GM19468 (cell line): ENCODE measurements around the gene SRXN1.

Experiments used
- ATAC-seq: cut with Tn5 transposase; IDR thresholded peaks from one replicate; pipeline ENCODE4 v1.9.1; 2021; ENCODE audit warnings: mild to moderate bottlenecking, moderate library complexity, moderate number of reproducible peaks; ENCODE audit not compliant: unreplicated experiment; ENCODE audit errors: extremely low read depth

SRXN1 gene

DNA sequence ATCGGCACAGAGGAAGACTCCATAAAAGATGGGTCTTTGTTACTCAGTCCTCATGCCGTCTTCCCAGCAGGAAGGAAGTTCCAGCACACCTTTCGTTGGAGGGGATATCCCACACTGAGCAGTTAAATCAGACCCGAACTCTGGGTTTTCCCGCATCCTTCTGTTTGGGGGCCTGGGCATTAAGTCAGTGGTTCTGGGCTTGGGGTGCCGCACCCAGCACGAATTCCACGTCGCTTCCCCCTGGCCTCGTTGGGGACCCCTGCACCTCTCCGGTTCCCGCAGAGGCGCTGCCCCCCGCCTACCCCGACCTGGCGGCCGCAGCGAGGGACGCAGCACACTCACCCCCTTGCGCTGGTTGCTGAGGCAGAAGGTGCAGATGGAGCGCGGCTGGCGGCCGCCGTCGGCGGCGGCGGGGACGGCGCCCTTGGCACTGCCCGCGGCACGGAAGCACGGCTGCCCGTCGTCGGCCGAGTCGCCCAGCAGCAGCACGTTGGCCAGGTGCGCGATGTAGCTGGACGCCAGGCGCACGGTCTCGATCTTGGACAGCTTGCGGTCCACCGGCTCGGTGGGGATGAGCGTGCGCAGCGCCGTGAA lies 43.5 kb downstream of the SRXN1 start:
- ATAC-seq = no peak

DNA sequence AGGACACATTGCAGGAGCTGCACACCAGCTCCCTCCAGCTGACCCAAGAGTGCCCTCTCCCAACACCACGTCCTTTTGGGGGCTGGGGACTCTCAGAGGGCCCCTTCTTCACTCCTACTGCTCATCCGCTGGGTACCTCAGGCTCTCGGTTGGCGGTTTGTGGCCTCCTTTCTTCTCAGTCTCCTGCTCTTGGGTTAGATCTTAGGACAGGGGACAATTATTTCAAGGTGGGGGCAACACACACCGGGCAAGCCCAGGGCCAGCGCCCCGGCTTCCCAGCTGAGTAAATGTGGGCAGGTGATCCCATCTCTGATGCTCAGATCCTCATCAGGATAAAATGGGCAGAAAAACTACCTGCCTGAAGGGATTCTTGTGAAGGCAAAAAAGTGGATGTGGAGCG lies 44.0 kb downstream of the SRXN1 start:
- ATAC-seq = no peak

DNA sequence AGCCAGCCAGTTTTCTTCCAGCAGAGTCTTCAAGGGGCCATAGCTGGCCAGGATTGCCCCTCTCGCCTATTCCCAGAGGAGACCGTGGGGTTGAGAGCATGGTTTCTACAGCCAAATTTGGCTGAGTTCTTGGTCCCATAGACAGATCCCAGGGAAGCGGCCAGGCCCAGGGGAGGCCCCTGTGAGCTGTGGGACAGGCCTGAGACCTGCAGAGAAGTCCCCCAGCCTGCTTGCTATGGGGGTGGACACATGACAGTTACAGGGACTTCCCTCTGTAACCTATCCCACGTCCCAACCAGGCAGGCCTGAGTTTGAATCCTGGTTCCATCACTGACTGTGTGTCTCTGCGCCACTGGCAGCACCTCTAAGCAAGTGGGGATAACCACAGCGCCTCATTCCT lies 45.5 kb downstream of the SRXN1 start:
- ATAC-seq = no peak

DNA sequence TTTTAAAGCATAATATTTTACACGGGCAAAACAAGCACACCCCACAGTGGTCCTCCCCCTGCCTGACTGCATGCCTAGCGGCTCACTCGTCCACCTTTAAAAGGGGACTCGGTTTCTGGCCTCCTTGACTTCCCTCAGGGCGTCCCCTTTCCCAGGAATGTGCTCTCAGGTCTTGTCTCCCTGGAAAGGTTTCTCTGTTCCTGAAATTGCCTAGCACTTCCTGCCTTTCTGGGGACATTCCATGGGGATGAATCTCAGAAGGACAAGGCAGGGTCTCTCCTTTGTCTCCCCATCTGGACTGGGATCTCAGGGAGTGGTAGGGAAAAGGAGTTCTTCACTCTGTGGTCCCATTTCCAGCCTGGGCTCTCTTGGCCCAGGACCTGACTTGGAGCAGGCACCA lies 47.8 kb downstream of the SRXN1 start:
- ATAC-seq = no peak

DNA sequence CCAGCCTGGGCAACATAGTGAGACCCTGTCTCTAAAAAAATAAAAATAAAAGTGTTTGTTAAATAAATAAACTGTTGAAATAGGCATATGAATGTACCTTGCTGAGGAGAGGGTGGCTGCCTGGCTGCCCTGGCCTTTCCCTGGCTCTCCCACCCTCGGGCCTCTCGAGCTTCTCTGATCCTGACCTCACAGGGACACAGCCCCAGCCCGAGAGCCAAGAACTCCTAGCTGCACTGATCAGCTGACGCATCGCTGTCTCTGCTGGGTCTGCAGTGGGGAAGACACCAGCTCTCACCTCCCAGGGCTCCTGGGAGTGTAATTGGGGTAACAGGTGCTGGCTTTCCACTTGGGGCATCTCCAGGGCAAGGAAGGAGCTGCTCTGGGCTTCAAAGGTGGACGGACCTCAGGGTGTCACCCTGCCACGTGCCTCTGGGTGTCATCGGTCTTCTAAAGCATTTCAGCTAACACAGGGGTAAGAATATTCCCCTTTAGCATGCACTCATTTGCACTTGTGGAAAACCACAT lies 49.8 kb downstream of the SRXN1 start:
- no peak for ATAC-seq

DNA sequence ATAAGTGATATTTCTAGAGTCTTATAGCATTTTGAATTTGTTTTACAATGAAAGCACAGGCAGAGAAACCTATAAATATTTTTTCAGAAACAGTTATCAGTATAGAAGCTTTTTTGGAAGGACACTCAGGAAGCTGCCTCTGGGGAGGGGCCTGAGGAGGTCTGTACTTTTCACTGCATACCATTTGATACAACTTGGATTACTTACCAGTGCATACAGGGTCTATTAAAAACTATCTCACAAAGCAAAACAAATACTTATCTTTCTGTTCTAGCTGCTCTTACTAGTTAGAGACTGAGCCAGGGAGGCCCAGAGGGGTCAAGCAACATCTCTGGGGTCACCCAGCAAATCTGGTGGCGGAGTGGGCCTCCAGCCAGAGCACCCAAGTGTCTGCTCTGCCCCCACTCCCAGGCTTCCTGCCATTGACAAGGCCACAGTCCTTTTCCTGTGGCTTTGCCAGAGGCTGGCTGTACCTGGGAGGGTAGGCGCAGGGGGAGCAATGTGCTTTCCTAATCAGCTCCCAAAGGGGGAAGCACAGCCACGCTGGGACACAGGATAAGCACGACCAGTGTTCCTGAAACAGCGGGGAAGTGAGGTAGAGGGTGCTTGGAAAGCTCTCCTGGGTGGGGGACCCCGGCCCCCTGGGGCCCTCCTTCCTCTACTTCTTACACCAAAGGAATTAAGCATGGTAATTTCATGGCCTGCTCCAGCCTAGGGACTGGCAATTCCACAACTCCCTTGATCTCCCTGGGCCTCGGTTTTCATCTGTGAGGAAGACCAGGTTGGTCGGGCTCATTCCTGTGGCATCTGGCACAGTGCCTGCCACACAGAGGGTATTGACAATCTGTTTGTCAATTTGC lies 50.7 kb downstream of the SRXN1 start:
- no peak for ATAC-seq

DNA sequence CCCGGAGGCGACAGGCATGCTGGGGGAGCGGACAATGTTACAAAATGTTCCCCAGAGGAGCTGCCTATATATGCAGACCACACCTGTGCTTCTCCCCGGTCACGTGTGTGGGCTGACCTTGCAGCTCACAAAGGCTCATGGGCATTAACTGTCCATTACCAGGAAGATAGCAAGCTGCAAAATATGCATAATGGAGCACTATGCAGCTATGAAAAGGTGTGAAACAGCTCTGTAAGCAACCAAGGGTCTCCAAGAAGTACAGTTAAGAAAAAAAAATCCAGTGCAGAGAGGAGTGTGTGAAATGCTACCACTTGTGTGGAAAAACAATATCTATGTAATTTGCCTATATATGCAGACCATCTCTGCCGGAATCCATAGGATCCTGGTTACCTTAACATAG lies 52.3 kb downstream of the SRXN1 start:
- ATAC-seq = no peak

DNA sequence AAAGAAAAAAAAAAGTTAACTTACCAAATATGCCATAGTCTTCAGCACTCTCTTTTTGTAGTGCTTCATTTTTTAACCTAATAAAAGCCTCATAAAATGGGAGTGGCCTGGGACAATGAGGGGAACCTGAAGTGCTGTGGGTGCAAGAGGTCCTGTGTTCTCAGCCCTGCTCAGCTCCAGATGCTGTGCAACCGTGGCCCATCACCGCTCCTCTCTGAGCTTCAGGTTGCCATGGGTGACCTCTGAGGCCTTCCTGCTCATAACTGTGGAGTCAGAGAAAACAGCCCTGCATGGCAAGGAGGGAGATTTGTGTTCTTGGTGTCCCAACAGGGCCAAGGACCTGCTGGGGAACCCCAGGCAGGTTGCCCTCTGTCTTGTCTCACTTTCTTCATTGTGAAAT lies 52.9 kb downstream of the SRXN1 start:
- no peak for ATAC-seq

DNA sequence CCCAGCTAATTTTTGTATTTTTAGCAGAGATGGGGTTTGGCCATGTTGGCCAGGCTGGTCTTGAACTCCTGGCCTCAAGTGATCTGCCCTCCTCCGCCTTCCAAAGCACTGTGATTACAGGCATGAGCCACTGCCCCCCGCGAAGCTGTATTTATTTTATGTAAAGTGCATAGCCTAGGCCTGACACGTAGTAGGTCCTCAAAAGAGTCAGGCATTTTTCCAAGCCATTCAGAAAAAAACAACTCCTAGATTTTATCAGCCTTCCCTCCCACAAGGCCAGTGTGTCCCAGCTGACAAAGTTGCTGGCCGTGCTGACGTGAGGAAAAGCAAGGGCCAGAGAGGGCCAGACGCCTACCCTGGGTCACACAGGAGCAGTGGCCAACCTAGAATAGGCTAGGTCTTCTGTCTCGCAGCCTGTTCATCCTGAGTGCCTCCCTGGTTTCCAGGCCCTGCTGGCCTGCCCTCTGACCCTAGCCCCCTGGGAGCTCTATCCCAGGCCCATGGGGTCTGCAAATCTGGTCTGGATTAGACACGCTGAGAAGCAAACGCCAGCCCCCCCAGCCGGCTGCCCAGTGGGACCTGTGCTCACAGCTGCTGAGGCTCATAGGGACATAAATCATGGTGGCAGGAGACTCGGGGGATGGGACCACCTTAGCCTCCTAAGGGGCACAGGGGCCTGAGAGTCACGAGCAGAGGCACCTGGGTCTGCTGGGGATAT lies 54.7 kb downstream of the SRXN1 start:
- no peak for ATAC-seq

DNA sequence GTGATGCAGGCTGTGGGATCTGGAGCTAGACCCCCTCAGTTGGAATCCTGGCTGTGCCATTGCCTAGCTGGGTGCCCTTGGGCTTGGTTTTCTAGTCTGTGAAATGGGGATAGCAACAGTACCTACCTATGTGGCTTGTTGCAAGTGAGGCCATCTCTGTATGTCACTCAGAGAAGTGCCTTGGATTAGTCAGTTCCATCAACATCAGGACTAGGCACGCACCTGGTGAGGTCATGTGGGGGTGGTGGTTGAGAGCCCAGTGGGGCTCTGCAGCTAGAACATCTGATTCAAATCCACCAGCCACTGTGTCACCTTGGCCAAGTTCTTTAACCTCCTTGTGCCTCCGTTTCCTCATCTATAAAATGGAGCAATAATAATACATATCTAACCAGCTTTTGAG lies 55.4 kb downstream of the SRXN1 start:
- no peak for ATAC-seq
